ENCODE measurements around the gene GSG1L.

Gene GSG1L

DNA sequence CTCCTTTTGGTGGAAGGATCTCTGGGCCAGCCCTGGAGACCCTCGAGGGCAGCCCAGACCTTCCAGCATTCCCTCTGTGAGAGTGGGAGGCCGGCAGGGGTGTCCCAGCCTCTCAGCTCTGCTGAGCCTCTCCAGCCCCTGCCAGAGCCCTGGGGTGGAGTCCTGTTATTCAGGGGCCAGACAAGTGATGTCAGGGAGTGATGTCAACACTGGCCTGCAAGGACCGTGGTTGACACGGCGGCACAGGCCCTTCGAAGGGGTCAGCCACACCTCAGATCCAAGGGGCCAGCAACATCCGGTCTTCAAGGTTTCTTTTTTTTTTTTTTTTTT is 282.4 kb downstream of the GSG1L start:
- Mint-ChIP-seq H3K4me3 (no peak overlapping the region), H3K9me3 (no peaks in the 10 kb centered on the region), H3K27ac (no peak overlapping the region), H3K36me3 (no peaks in the 10 kb centered on the region), H3K27me3 (no peaks in the 10 kb centered on the region), H3K4me1 (no peaks in the 10 kb centered on the region)

DNA sequence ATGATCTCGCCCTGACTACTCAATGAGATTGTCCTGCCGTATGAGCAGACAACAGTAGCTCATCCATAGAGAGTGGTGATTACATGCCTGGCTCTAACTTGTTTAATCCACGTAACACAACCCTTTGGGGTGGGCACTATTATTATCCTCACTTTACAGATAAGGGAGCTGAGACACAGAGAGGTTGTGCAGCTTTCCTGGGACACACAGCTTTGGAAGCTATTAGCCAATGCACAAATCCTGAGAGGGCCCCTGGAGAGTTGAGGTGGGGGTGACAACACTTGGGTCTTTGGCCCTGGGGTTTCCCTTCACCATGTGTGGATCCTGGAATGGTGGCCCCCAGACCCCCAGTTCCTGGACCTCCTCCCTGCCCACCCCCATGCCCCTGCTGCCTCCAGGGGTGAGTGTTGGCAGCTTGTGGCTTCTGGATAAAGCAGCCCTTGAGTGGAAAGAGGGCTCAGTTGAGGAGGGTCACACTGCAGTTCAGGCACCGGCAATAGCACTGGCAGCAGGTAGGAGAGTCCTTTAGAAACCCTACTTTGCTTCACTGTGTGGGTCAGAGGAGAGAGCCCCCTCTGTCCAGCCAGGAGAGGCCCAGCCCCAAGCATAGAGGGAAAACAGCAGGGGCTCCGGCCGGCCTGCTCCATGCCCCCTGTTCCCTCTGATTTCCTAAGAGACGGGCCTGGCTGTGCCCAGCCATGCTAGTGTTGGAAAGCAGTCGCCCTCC is 282.9 kb downstream of the GSG1L start:
- H3K27me3 Mint-ChIP-seq: no peaks in the 10 kb centered on the region
- H3K9me3 Mint-ChIP-seq: no peaks in the 10 kb centered on the region
- no peaks in the 10 kb centered on the region for H3K36me3 Mint-ChIP-seq
- H3K27ac Mint-ChIP-seq: no peak overlapping the region
- H3K4me3 Mint-ChIP-seq: no peak overlapping the region
- H3K4me1 Mint-ChIP-seq: no peaks in the 10 kb centered on the region

DNA sequence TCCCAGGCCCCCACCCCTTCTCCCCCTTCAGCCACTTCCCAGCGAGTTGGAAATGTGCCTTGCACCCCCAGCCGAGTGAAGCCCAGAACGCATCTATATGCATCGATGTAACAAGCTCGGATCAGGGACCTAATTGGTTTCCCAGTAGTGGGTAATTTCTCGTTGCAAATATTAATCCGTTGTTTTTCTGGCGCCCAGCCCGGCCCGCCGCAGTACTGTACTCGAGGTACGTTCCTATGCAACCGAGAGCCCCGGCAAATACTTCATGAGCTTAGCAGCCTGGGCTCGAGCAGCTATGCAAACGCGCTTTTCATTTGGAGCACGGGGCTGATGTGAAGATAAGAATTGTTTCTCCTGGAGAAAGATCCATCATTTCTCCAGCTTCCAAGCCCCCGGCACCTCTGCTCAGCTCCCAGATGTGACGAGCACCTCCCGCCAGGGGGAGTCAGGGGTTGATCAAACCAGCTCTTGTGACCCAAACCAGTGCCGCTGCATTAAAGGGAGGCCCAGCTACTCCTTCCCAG is 283.8 kb downstream of the GSG1L start:
- Mint-ChIP-seq H3K9me3 (no peaks in the 10 kb centered on the region), H3K27ac (no peak overlapping the region), H3K27me3 (no peaks in the 10 kb centered on the region), H3K36me3 (no peaks in the 10 kb centered on the region), H3K4me3 (no peak overlapping the region), H3K4me1 (no peaks in the 10 kb centered on the region)

DNA sequence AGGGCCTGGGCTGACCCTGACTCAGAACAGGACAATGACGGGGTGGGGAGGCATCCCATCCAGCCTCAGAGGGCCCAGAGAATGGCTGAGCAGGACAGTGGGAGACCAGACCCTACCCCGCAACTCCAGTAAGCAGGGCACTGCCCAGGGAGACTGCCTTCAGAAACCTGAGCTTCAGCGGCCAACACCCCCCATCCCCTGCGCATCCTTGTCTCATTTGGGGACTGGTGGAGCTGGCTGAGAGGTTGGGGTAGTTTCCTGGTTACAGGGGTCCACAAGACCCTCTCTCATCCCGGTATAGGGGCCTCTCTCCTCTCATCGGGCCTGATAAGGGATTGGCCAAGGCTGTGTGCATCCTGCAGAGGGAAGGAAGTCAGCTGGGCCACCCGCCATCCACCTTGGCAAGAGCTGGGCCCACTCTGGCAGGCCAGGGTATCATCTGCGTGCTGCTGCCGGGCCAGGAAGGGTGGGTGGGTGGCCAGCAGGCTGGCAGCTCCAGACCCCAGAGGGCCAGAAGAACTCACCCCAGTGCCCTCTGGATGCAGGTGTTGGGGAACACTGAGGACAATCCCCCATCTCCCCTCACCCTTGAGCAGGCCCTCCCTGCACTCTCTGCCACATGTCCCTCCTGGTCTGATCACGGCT is 284.5 kb downstream of the GSG1L start:
- H3K27ac Mint-ChIP-seq: no peak overlapping the region
- no peaks in the 10 kb centered on the region for H3K9me3 Mint-ChIP-seq
- no peaks in the 10 kb centered on the region for H3K4me1 Mint-ChIP-seq
- no peaks in the 10 kb centered on the region for H3K27me3 Mint-ChIP-seq
- no peaks in the 10 kb centered on the region for H3K36me3 Mint-ChIP-seq
- no peak overlapping the region for H3K4me3 Mint-ChIP-seq

DNA sequence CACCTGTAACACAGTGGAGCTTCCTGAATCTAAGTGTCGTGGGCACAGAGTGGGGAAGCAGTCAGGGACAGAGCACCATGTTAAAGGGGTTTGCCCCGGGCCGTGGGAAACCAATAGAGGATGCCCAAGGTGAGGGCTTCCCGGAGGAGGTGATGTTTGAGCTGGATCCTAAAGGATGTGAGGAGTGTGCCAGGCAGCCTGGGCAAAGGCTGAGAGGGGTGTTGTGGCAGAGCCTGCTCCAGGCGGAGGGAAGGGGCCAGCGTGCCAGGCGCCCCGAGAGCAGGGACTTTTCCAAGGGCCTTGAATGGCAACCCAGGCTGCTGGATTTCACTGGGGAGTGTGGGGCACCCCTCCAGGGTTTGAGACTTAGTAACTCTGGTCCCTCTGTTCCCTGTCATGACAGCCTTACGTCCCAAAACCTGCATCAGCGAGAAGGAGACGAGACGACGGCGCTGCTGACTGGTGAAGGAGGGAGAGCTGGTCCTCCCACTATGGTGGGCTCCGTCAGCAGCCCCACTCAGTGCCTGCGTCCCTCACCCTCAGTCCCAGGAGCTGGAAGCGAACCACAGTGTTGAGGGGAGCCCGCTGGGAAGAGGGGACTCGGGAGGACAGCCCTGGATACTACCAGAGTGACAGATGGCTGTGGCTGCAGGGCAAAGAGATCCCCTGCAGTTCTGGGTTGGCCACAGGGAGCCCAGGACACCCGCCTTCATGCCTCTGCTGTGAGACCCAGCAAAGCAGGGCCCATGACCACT is 285.2 kb downstream of the GSG1L start:
- Mint-ChIP-seq H3K27ac (no peak overlapping the region), H3K36me3 (no peaks in the 10 kb centered on the region), H3K27me3 (no peaks in the 10 kb centered on the region), H3K4me3 (no peak overlapping the region), H3K4me1 (no peaks in the 10 kb centered on the region), H3K9me3 (no peaks in the 10 kb centered on the region)

DNA sequence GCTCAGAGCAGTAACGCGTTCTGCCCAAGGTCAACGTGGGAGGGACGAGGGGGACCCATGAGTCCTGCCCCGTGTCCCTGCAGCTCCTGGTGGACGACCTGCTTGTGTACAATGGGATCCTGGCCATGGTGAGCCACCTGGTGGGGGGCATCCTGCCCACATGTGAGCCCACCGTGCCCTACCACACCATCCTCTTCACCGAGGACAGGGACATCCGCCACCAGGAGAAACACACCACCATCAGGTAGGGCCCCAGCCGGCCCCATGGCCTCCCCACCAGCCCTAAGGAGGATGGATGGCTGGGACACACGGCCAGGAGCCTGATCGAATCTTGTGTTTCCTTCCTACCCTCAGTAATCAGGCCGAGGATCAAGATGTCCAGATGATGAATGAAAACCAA is 286.0 kb downstream of the GSG1L start:
- H3K4me3 Mint-ChIP-seq: no peak overlapping the region
- H3K27ac Mint-ChIP-seq: no peak overlapping the region
- no peaks in the 10 kb centered on the region for H3K4me1 Mint-ChIP-seq
- no peaks in the 10 kb centered on the region for H3K27me3 Mint-ChIP-seq
- H3K9me3 Mint-ChIP-seq: no peaks in the 10 kb centered on the region
- no peaks in the 10 kb centered on the region for H3K36me3 Mint-ChIP-seq

DNA sequence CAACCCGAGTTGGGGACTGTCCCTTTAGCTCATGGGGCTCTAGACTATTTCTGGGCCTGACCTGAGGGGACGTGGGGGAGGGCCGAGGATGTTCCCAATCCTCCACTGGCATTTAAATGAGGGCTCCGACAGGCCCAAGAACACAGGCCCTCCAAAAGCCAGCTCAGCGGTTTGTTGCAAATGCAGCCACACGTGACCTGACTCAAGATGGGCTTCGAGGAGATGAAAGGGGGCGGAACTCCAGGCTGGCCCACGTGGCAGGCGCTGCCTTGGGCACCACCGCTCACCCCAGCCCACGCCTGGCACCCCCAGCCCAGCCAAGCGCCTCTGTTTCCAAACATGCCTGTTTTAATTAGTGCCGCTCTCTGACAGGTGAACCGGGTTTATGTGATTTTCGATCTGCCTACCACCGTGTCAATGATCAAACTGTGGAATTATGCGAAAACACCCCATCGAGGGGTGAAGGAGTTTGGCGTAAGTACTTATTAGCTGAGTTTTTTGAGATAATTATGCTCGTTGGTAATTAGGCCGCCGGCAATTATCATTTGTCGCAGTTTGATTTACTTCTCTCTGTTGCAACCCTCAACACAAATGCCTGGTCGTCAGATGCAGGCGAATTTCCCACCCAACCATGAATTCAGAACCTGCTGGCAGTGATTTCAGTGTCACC is 286.8 kb downstream of the GSG1L start:
- Mint-ChIP-seq H3K4me1 (no peaks in the 10 kb centered on the region), H3K27ac (no peak overlapping the region), H3K36me3 (no peaks in the 10 kb centered on the region), H3K4me3 (no peak overlapping the region), H3K27me3 (no peaks in the 10 kb centered on the region), H3K9me3 (no peaks in the 10 kb centered on the region)

DNA sequence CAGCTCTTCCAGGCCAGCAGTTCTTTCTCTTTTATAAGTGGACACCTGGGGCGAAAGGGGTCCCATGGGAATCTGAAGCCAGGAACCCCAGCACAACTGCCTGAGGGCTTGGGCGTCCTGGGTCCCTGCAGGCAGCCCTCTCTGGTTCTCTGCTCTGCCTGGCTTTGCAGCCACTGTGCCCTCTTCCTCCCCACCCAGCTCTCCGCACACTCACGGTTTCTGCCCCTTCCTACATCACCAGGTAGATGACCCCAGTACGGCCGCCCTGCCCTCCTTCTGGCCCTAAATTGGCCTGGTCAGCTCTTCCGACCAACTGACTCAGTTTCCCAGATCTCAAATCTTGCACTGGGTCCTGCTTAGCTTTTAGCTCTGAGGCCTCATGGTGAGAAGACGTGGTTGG is 288.3 kb downstream of the GSG1L start:
- Mint-ChIP-seq H3K9me3 (no peaks in the 10 kb centered on the region), H3K27me3 (no peaks in the 10 kb centered on the region), H3K27ac (no peak overlapping the region), H3K36me3 (peaks cover 1% of the 10 kb centered on the region), H3K4me3 (no peak overlapping the region), H3K4me1 (no peaks in the 10 kb centered on the region)

DNA sequence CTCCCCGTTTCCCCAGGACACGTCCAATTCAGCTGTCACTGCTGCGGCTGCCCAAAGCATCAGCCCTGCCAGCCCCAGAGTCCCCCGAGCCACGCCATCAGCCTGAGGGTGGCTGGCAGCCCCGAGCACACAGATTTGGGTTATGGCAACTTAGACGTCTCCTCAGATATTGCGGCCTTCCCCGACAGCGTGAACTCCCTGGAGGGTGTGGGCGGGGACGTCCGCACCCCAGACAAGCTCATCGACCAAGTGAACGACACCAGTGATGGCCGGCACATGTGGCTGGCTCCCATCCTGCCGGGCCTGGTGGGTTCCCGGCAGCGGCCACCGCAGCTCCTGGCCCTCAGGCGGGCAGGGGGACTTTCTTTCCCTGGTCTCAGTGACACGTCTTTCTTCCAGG is 288.7 kb downstream of the GSG1L start:
- Mint-ChIP-seq H3K4me1 (no peaks in the 10 kb centered on the region), H3K36me3 (peaks cover 1% of the 10 kb centered on the region), H3K9me3 (no peaks in the 10 kb centered on the region), H3K4me3 (no peak overlapping the region), H3K27ac (no peak overlapping the region), H3K27me3 (no peaks in the 10 kb centered on the region)

DNA sequence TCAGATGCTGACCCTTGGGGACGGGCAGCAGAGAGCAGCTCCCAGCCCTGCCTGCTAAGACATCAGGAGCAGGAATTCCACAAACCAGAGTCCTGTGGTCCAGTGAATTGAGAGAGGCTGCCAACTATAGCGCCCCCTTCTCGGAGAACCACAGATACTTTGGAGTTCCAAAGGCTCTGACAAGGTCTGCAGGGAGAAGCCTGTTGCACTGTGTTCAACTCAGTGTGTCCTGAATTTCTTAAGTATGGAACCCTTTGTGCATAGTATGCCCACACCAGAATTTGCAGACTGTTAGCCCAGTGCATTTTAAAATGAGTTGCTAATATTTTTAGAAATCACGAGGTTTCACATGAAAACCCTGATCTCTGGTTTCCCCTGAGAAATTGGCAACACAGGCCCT is 290.2 kb downstream of the GSG1L start:
- no peaks in the 10 kb centered on the region for H3K9me3 Mint-ChIP-seq
- peaks cover 1% of the 10 kb centered on the region for H3K36me3 Mint-ChIP-seq
- H3K4me1 Mint-ChIP-seq: no peaks in the 10 kb centered on the region
- no peaks in the 10 kb centered on the region for H3K27me3 Mint-ChIP-seq
- no peak overlapping the region for H3K27ac Mint-ChIP-seq
- H3K4me3 Mint-ChIP-seq: no peak overlapping the region

DNA sequence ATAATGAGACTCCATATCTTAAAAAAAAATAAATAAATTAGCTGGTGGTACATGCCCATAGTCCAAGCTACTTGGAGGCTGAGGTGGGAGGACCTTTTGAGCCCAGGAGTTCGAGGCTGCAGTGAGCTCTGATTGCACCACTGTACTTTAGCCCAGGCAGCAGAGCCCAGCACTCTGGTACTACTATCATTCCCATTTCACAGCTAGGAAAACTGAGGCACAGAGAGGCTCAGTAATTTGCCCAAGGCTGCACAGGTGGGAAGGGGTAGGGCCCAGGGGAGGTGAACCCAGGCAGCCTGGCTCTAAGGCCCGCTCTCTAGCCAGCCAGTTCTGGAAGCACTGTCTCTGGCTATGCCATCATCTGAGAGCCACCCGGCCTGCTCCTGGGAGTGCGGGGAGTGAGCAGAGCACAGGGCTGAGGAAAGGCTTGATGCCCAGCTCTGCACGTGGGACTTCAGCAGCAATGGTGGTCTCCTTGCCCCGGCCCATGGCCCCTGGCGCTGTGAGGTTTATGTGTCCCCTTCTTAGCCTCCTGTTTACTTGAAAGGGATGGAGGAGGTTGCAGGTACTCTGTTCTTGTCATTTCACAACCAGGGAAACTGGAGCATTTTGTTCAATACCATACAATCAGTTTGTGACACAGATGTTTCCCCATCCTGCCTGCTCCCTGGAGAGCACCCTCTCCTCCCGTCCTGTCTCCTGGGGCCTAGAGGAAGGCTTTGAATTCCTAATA is 291.3 kb downstream of the GSG1L start:
- no peaks in the 10 kb centered on the region for H3K9me3 Mint-ChIP-seq
- H3K27me3 Mint-ChIP-seq: no peaks in the 10 kb centered on the region
- peaks cover 1% of the 10 kb centered on the region for H3K36me3 Mint-ChIP-seq
- no peak overlapping the region for H3K4me3 Mint-ChIP-seq
- no peak overlapping the region for H3K27ac Mint-ChIP-seq
- H3K4me1 Mint-ChIP-seq: no peaks in the 10 kb centered on the region

DNA sequence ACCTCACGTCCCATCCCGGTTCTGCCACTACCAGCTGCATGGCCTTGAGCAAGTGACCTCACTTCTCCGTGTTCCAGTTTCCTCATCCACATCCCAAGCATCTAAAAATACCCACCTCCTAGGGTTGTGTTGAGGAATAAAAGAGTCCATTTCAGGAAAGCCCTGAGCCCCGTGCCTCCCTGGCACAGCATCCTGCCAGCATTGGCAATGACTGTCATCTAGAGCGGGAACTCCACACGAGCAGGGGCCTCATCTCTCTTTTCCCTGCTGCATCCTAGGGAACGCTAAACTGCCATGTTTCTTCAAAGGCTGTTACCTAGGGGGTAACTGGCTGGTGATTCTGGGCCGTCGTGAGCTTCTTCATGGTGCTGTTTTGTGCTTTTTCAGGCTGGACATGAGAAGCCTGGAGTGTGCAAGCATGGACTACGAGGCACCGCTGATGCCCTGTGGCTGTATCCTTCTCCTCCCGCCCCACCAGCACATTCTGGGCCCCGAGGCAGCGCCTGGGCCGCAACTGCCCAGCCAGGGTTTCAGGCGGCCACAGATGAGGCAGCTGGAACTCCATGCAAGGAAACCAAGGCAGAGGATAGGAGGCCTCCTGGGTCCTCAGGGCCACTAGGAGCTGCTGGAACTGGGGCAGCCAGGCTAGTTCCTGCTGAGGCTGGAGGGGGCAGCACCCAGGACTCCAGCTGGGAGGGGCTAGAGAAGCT is 292.2 kb downstream of the GSG1L start:
- H3K9me3 Mint-ChIP-seq: no peaks in the 10 kb centered on the region

DNA sequence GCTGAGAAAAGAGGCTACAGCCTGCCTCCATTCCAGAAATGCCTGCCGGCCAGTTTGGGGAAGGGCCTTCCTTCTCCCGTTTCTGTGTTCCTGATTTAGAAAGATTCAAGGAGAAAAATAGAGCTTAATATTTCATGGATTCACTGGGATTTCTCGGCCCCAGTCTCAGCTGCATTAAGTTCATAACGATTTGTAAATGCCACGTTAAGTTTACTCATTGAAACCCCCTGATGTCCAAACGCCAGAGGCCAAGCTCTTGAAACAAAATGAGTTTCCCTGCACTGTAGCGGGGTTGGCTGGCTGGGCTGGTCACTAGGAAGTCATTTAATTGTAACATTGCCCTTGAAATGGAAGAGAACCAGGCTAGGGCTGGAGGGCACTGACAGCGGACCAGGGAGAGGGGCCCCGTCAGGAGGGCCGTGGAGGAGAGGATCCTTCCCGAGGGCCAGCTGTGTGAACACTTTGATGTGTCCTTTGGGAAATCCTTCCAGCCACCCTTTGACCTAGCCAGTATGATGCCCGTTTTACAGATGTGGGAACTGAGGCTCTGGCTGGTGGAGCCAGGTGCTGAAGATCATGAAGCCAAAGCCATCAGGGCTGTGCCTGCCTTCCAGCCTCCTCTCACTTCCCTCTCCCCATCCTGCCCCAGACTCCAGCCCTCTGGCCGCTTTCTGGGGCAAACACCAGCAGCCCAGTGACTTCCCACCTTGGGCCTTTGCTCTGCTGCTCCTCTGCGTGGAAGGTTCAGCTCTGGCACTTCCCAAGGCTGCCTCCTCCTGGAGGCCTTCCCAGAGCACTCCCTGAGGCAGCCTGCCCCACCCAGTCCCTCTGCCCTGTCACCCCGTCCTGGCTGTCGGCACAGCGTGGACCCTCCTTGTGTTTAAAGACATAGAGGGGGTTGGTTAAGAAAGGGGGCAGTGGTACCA is 293.0 kb downstream of the GSG1L start:
- Mint-ChIP-seq H3K36me3 (peaks cover 1% of the 10 kb centered on the region), H3K27ac (no peak overlapping the region), H3K4me1 (no peaks in the 10 kb centered on the region), H3K9me3 (no peaks in the 10 kb centered on the region), H3K4me3 (no peak overlapping the region), H3K27me3 (no peaks in the 10 kb centered on the region)

More for the DNA sequence above, 292.2 kb downstream of the GSG1L start:
- Mint-ChIP-seq H3K27ac (no peak overlapping the region), H3K27me3 (no peaks in the 10 kb centered on the region), H3K4me1 (no peaks in the 10 kb centered on the region), H3K36me3 (peaks cover 1% of the 10 kb centered on the region), H3K4me3 (no peak overlapping the region)
